NOMO-1 treated with dmso at 0.1 percent for 144 hours (cell line): ENCODE results near the gene ATXN7.

Source experiments
- DNase-seq: peaks from one replicate; lab custom pipeline; 2025; ENCODE audit not compliant: unreplicated experiment; lab: John Stamatoyannopoulos, UW

The ATXN7 gene

GRCh38 chr3:64016941-64017620 is 153.4 kb downstream of the ATXN7 start:
- DNase-seq = no peak

- no peak for DNase-seq
Observed at GRCh38 chr3:64019271-64019670, 155.6 kb downstream of the ATXN7 start.

GRCh38 chr3:64019879-64020278 is 156.2 kb downstream of the ATXN7 start:
- DNase-seq = no peak

- DNase-seq = no peak
Observed at GRCh38 chr3:64021922-64022321, 158.3 kb downstream of the ATXN7 start.

- no peak for DNase-seq
Observed at GRCh38 chr3:64022451-64023186, 159.0 kb downstream of the ATXN7 start.

GRCh38 chr3:64023187-64023860 is 159.7 kb downstream of the ATXN7 start, which contains the start of gene PSMD6:
PSMD6 (minus strand) TSS chr3:64023494; CDS start chr3:64023419, 75 bp downstream.
- peak; percentile 82 for DNase-seq

GRCh38 chr3:64023861-64024223 is 160.2 kb downstream of the ATXN7 start:
- DNase-seq = no peak

- no peak for DNase-seq
Observed at GRCh38 chr3:64026346-64026745, 162.7 kb downstream of the ATXN7 start.

GRCh38 chr3:64027658-64028057 is 164.0 kb downstream of the ATXN7 start:
- DNase-seq = no peak

GRCh38 chr3:64028754-64029153 is 165.1 kb downstream of the ATXN7 start:
- DNase-seq = no peak

- DNase-seq = no peak
Observed at GRCh38 chr3:64029287-64029686, 165.6 kb downstream of the ATXN7 start.

- peak; percentile 12 for DNase-seq
Observed at GRCh38 chr3:64030741-64031140, 167.1 kb downstream of the ATXN7 start.

GRCh38 chr3:64031540-64032508 is 168.2 kb downstream of the ATXN7 start:
- DNase-seq = no peak

- no peak for DNase-seq
Observed at GRCh38 chr3:64033069-64033468, 169.4 kb downstream of the ATXN7 start.

- no peak for DNase-seq
Observed at GRCh38 chr3:64037084-64037483, 173.4 kb downstream of the ATXN7 start.

GRCh38 chr3:64038253-64038767 is 174.6 kb downstream of the ATXN7 start:
- no peak for DNase-seq

- DNase-seq = no peak
Observed at GRCh38 chr3:64039332-64039731, 175.7 kb downstream of the ATXN7 start.

- no peak for DNase-seq
Observed at GRCh38 chr3:64039981-64040733, 176.5 kb downstream of the ATXN7 start.

- DNase-seq = no peak
Observed at GRCh38 chr3:64042952-64043351, 179.3 kb downstream of the ATXN7 start.

GRCh38 chr3:64046592-64046991 is 182.9 kb downstream of the ATXN7 start:
- DNase-seq = no peak
